Measurements from ENCODE around the gene CBL. TPM values are rescaled to one million over a fixed set of nuclear protein-coding genes. Genes with fewer than 3 reads are reported as not detected.

Gene CBL
- total RNA-seq, 1 experiment from 2014 or later: 56.4 TPM

DNA sequence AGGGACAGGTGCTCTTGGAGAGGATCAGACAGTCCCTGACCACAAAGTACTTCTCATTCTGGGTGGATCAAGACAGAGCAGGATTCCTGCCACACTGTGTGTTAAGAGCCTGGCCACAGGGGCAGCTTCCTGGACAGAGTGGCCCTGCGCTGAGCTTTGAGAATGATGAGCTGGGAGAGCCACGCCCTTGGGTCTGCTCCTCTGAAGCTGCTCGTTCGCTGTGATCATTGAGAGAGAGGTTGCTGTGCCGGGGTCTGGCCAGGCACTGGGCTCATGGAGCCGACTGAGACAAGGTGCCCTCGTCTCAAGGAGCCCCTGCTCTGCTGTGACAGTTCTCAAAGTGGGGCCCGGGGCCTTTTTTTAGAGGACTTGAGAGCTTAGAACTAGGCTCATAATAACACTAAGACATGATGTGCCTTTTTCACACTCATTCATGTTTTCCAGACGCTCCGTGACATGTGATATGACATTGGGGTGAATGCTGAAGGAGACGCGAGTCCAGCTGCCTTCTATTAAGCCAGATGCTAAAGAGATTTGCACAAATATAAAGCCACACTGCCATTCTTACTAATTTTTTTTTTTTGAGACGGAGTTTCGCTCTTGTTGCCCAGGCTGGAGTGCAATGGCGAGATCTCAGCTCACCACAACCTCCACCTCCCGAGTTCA lies 141.9 kb downstream of the CBL start:
- H3K27me3 ChIP-seq (ENCODE audit: insufficient read depth, low read length): no peaks in the 10 kb centered on the region

More for the DNA sequence above, 141.9 kb downstream of the CBL start:
- no peaks in the 10 kb centered on the region for H3K79me1 ChIP-seq (ENCODE audit: insufficient read depth, low read depth, low read length, poor library complexity, severe bottlenecking)
- H3K36me3 Mint-ChIP-seq (ENCODE audit: insufficient read depth in 1 of 3, low read depth in 3 of 3): no peaks in the 10 kb centered on the region
- H4K20me1 ChIP-seq (ENCODE audit: control insufficient read depth, insufficient read depth, insufficient read length): no peaks in the 10 kb centered on the region
- peaks cover 8 to 19% of the 10 kb centered on the region in 2 experiments for H3K4me1 Mint-ChIP-seq
- H3K23ac ChIP-seq (ENCODE audit: insufficient read length, low read depth, low read length): no peak overlapping the region
- no peak overlapping the region for H3K27ac Mint-ChIP-seq
- no peak overlapping the region for H2BK12ac ChIP-seq (ENCODE audit: insufficient read length, low read depth, low read length)
- H2AFZ ChIP-seq (ENCODE audit: low read length): no peak overlapping the region
- no peaks in the 10 kb centered on the region for H3K79me2 ChIP-seq (ENCODE audit: insufficient read depth, low read length)
- H3K4me1 ChIP-seq (ENCODE audit: insufficient read depth, low read length): no peaks in the 10 kb centered on the region
- no peak overlapping the region for H3K4me3 Mint-ChIP-seq
- H4K91ac ChIP-seq (ENCODE audit: insufficient read length, low read depth, low read length): no peak overlapping the region
- no peak overlapping the region for H2BK120ac ChIP-seq (ENCODE audit: low read depth, low read length, poor library complexity, severe bottlenecking)
- peak; percentile 19 for DNase-seq
- no peak overlapping the region for H3K18ac ChIP-seq (ENCODE audit: insufficient read length, low read depth, low read length)
- no peak overlapping the region for H3K9ac ChIP-seq (ENCODE audit: extremely low read depth, insufficient read length, low read length)
- no CpG with 5 or more reads among the region's 16 CpGs for WGBS (ENCODE audit: extremely low coverage, insufficient read length, low lambda C conversion rate)
- no peak overlapping the region for H3K56ac ChIP-seq (ENCODE audit: insufficient read length, low read depth, low read length)
- no peak overlapping the region for H4K8ac ChIP-seq (replicated peaks; ENCODE audit: insufficient read length, low read depth, low read length)
- no peak overlapping the region for H3K4me2 ChIP-seq (ENCODE audit: insufficient read depth, insufficient read length, low read length)
- no peak overlapping the region for H2AK5ac ChIP-seq (ENCODE audit: insufficient read length, low read length)
- H3K27ac ChIP-seq (ENCODE audit: insufficient read length, low read depth, low read length): no peak overlapping the region
- no peak overlapping the region for H4K5ac ChIP-seq (ENCODE audit: insufficient read length, low read depth, low read length)
- 0 out of 2 replicates have a peak overlapping the region, but pooled peaks have one; percentile 60 for H3K14ac ChIP-seq (ENCODE audit: insufficient read depth, low read length)
- no peak overlapping the region for H2BK15ac ChIP-seq (ENCODE audit: low read depth, low read length)
- H3K9me3 ChIP-seq (ENCODE audit: control insufficient read depth, low read depth, low read length): no peaks in the 10 kb centered on the region
- H3K9me3 Mint-ChIP-seq: 0 out of 5 replicates have a peak, but pooled peaks cover 0 to 4% of the 10 kb centered on the region in 2 experiments
- H2BK20ac ChIP-seq (ENCODE audit: low read depth, low read length, poor library complexity, severe bottlenecking): no peak overlapping the region
- no peak overlapping the region for H2BK5ac ChIP-seq (ENCODE audit: insufficient read length, low read length)
- no peak overlapping the region for H3K4ac ChIP-seq (ENCODE audit: low read depth, low read length)
- TF ChIP-seq, protein P1, sequence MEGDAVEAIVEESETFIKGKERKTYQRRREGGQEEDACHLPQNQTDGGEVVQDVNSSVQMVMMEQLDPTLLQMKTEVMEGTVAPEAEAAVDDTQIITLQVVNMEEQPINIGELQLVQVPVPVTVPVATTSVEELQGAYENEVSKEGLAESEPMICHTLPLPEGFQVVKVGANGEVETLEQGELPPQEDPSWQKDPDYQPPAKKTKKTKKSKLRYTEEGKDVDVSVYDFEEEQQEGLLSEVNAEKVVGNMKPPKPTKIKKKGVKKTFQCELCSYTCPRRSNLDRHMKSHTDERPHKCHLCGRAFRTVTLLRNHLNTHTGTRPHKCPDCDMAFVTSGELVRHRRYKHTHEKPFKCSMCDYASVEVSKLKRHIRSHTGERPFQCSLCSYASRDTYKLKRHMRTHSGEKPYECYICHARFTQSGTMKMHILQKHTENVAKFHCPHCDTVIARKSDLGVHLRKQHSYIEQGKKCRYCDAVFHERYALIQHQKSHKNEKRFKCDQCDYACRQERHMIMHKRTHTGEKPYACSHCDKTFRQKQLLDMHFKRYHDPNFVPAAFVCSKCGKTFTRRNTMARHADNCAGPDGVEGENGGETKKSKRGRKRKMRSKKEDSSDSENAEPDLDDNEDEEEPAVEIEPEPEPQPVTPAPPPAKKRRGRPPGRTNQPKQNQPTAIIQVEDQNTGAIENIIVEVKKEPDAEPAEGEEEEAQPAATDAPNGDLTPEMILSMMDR (conservative IDR thresholded peaks at IDR 0.05): no peak
- H3K27me3 Mint-ChIP-seq (ENCODE audit: low read depth): peaks cover 72% of the 10 kb centered on the region
- H3T11ph ChIP-seq (ENCODE audit: low read length): no peak overlapping the region
- no peaks in the 10 kb centered on the region for H3K23me2 ChIP-seq (ENCODE audit: insufficient read length, low read depth, low read length, poor library complexity, severe bottlenecking)

Data from H9 (cell line).